GM19395 (cell line): Measurements from ENCODE around the gene SF3B5.
"Not testable (repeated sequence)": the region's sequence is repeated elsewhere in the genome, so short reads cannot be mapped to it uniquely, and the experiment has no call there.

ENCODE experiments used
- ATAC-seq: cut with Tn5 transposase; IDR thresholded peaks from one replicate; pipeline ENCODE4 v1.9.1; 2021; ENCODE audit warnings: mild to moderate bottlenecking, moderate library complexity; ENCODE audit not compliant: unreplicated experiment

SF3B5 gene

GRCh38 chr6:144106206-144106605, 10.8 kb upstream of the SF3B5 start:
- no peak for ATAC-seq

GRCh38 chr6:144104898-144105487, 9.6 kb upstream of the SF3B5 start:
- ATAC-seq, result peak; percentile 91

DNA sequence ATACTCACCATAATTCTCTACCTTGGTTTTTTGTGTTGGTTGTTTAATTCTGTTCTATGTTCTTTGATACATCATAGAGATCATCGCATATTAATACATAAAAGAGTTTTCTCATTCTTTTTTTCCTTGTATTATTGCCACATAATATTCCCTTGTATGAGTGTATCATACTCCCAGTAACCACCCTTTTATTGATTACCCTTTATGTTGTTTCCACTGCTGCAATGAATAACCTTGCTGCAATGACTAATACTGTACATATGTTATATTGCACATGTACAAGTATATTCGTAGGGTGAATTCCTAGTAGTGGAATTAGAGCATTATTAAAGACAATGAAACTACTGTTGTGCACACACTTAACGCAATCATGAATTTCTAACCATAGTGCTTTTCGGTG, 9.1 kb upstream of the SF3B5 start:
- ATAC-seq, result no peak

GRCh38 chr6:144103026-144103563, 7.7 kb upstream of the SF3B5 start:
- no peak for ATAC-seq

GRCh38 chr6:144098993-144099392, 3.6 kb upstream of the SF3B5 start:
- no peak for ATAC-seq

DNA sequence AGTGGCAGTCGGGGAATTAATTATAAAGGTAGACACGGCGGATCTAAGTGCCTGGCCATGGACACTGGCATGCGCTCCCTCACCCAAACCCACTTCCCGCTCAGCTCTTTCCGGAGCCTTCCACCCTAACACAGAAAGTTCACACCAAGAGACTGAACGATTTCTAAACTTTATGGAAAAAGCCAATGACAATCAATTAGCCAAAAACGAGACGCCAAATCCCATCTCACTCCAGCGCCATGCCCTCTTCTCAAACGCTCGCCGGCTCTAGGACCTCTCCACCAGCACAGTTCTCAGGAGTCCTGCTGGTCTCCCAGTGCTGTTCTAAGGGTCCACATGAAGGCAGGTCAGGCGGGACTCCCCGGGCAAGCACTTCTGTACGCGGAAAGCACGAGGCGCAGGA, 641 bp downstream of the SF3B5 start:
- peak; percentile 0 for ATAC-seq

DNA sequence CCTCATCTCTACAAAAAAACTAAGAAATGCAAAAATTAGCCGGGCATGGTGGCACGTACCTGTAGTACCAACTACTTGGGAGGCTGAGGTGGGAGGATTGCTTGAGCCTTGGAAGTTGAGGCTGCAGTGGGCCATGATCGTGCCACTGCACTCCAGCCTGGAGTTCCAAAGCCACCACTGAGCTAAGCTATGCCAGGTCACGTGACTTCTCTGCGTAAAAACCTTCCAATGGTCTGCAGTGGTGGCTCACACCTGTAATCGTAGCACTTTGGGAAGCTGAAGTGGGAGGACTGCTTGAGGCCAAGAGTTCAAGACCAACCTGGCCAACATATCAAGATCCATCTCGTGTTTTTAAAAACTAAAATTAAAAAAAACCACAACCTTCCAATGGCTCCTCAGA, 1.7 kb downstream of the SF3B5 start:
- no peak for ATAC-seq

- no peak for ATAC-seq
Measured at GRCh38 chr6:144093236-144093635, 2.1 kb downstream of the SF3B5 start.

DNA sequence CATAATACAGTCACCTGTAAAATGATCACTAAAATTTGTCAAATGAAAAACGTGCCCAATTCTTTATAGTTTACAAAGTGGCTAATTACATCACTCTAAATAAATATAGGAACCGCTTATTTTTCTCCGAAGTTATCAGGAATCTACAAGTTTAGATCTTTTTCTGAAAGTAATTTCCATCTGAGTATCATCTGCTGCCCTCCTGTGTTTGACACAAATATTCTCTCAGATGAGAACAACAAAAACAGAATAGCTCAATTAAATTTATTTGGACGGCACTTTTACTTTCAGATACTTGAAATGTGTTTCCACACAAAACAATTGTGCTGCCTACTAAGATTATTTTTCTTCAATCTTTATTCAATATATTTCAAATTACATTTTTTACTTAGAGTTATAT, 5.0 kb downstream of the SF3B5 start:
- no peak for ATAC-seq

DNA sequence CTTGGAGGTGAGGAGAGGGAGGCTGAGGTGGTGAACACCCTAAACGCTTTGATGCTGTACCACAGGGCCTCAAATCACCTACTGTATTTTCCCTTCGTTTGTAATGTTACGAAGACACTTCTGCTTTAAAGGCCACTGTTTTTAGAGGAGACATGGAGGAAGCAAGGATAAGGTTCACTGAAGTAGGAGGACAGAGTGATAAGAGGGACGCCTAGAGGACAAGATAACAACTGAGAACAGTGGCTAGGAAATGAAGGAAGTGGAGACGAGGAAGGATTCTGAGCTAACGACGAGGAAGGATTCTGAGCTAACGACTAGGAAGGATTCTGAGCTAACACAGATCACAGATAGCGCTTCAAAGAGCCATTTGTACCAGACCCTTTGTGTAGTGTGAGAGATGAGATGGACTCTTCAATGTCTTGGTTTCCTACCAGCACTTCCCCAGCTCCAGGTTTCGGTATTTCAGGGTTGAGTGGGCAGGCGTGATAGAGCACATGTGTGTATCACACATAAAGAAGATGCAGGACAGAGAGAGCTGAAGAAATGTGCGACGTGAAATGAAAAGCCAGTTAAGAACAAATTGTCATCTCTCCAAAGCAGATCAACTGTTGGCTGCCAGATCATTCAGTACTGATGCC, 7.5 kb downstream of the SF3B5 start:
- peak; percentile 67 for ATAC-seq

DNA sequence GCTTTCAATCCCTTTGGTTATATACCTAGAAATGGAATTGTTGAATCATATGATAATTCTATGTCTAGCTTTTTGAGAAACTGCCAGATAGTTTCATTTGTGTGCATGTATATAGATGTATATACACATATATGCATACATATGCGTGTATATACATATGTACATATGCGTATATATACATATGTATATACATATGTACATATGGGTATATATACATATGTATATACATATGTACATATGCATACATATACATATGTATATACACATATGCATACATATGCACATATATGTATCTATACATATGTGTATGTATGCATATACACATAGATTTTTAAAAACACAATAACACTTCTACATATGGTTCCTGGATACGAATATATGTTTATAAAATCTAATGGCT, 8.4 kb downstream of the SF3B5 start:
- ATAC-seq, result no peak

DNA sequence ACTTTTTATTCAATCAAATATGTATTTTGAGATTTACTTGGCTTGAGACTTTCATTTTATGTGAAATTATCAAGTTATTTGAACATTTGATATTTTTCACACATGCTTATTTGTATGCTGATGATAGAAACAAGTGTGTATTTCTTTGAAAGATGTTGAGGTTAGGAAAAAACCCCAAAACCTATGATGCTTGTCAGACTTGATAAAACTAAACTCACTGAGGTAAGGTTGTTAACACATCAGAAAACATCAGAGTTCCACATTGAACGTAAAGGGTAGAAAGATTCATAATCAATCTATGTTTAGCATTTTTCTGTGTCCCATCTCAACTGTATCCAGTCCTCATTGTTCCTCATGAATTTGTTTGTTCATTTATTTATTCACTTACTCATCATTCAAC, 12.2 kb downstream of the SF3B5 start:
- ATAC-seq, result no peak

DNA sequence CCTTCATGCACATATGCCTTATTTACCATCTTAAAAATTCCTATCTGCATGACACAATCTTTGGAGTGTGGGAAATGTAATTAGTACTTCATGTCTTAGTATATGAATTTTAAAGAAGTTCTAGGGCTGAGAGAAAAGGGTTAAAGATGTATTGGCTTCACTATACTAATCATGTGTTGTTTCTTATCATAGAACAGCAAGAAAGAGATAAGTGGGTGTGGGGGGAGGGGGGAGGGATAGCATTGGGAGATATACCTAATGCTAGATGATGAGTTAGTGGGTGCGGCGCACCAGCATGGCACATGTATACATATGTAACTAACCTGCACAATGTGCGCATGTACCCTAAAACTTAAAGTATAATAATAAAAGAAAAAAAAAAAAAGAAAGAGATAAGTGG, 13.0 kb downstream of the SF3B5 start:
- ATAC-seq, result not testable (repeated sequence)

- no peak for ATAC-seq
Measured at GRCh38 chr6:144077871-144078270, 17.5 kb downstream of the SF3B5 start.

DNA sequence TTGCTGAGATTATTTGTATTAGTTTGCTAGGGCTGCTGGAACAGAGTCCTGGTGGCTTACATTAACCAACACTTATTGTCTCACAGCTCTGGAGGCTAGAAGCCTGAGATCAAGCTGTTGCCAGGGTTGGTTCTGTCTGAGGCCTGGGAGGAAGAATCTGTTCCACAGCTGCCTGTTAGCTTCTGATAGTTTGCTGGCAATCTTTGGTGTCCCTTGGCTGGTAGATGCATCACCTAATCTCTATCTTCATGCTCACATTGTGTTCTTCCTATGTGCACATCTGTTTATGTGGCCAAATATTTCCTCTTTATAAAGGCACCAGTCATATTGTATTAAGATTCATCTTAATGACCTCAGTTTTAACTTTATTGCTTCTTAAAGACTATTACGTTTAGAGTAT, 19.5 kb downstream of the SF3B5 start:
- peak; percentile 33 for ATAC-seq

DNA sequence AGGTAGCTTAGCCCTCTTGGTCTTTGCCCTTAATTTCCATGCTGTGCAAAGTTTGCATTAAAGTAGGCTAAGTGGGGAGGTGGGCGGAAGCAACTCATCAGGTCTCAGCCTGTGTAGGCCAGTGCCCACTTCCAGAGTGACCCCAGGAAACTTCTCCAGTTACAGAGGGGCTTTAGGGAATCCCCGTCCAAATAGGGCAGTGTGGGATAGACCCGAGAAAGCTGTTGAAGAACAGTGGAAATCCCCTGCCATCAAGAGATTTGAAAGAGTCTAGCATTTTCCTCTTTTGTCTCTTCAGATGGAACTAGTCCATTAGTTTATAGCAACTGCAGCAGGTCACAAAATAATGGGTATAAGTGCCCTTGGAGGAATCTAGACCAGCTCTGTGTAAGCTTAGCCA, 20.2 kb downstream of the SF3B5 start:
- ATAC-seq, result peak; percentile 60

DNA sequence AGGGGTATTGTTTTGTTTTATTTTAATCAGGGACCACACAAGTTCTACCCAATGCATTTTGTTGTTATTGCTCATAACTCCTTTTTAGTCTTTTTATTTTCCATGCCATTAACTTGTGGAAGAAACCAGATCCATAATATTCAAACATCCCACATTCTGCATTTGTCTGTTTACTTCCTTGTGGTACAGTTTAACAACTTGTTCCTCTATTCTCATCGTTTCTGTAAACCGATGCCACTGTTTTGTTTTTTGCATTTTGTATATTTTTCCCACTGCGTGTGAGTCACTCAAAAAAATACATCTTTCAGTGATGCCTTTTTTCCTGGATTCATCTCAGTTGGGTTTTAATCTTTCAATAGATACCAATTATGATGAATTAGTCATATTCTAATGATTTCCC, 22.3 kb downstream of the SF3B5 start:
- no peak for ATAC-seq

DNA sequence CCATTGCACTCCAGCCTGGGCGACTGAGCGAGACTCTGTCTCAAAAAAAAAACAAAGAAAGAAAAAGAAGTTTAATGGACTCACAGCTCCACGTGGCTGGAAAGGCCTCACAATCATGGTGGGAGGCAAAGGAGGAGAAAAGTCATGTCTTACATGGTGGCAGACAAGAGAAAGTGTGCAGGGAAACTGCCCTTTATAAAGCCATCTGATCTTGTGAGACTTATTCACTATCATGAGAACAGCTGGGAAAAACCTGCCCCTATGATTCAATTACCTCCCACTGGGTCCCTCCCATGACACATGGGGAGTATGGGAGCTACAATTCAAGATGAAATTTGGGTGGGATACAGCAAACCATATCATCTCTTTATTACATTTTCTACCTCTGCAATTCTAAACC, 25.9 kb downstream of the SF3B5 start:
- ATAC-seq, result no peak

- no peak for ATAC-seq
Measured at GRCh38 chr6:144068794-144069193, 26.6 kb downstream of the SF3B5 start.

- peak; percentile 55 for ATAC-seq
Measured at GRCh38 chr6:144066741-144067484, 28.5 kb downstream of the SF3B5 start.

DNA sequence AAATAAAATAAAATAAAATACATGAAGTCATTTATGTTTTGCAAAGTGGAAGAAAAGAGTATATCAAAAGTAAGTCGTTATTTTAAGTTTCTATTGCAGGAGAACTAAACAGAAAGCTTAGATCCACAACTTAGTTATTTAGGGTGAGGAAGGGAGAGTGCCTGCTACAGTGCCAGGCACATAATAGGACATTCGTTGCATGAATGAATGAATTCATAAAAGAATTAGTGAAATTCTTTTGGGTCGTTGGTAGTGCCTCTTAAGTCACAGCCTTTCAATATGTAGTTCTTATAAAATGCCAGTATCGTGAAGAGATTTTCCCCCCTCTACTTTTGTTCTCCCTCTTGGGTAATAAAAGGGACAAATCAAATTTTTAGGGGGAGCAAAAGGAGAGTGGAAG, 29.1 kb downstream of the SF3B5 start:
- no peak for ATAC-seq

DNA sequence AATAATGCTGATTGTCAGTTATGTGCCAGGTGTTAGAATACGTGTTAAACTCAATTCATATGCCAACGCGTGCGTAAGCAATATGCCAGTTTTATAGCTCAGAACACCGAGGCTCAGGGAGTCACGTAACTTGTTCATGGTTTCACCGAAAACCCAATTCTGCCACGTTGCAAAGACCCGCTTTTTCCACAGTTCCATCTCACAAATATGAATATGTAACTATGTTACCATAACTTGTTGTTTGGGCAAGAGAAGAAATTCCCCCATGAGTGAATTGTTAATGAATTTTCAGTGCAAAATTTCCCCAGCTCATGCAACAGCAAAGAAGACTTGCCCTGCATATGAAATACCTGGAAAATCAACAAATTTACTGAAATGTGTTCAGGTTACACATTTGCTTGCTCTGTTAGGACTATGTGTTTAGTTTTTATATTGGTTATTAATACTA, 30.1 kb downstream of the SF3B5 start:
- ATAC-seq, result peak; percentile 0
